Measurements from ENCODE around the gene HECTD4.
"Not testable (repeated sequence)": the region's sequence is repeated elsewhere in the genome, so short reads cannot be mapped to it uniquely, and the experiment has no call there.

The HECTD4 gene

DNA sequence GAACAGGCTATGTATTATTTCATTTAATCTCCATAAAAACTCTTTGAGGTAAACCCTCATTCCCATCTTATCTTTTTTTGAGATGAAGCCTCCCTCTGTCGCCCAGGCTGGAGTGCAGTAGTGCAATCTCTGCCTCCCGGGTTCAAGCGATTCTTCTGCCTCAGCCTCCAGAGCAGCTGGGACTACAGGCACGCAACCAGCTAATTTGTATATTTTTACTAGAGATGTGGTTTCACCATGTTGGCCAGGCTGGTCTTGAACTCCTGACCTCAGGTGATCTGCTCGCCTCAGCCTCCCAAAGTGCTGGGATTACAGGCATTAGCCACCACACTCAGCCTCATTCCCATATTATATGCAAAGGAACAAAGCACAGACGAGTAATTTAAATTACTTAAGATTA, 25.5 kb upstream of the HECTD4 start:
- not testable (repeated sequence) for DNase-seq (ENCODE audit: low read depth)

DNA sequence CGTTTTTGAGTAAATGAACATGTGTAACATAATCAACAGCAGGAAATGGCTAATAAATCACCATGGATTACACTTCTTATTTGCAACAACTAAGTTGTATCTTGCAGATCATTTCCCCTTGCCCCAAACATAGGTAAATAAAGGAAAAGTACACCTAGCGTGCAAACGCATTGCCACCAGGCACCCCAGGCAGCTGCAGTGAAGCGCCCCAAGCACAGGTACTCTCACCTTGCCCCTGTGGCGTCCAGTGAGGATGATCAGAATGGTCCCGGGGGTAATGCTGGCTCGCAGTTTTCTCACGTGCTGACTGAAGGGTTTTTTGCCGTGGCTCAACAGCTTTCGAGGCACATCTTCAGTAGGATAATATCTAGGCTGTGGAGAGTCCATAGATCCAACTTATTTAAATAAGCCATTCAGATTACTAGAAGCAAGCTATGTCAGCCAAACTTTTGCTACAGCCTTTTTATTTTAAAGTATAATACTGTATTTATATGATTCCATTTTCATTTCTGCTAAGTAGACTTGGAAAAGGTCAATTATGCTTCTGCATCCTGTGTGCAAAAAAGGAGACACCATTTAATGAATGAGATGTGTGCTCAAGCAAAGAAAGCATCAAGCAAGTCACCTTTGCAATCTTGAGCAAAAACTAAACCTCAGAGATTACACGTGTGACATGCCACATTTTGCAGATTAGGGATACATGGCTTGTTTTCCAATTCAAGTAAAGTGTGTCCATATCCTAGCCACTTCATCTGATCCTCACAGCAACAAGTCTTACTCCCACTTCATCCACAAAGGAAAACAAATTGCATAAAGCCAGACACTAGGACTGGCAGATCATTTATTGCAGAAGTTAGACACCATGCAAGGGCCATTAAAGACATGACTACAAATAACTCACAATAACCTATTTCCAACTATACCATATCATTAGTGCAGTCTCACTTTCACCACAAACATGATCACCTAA, 24.6 kb upstream of the HECTD4 start:
- DNase-seq (ENCODE audit: low read depth): no peak

DNA sequence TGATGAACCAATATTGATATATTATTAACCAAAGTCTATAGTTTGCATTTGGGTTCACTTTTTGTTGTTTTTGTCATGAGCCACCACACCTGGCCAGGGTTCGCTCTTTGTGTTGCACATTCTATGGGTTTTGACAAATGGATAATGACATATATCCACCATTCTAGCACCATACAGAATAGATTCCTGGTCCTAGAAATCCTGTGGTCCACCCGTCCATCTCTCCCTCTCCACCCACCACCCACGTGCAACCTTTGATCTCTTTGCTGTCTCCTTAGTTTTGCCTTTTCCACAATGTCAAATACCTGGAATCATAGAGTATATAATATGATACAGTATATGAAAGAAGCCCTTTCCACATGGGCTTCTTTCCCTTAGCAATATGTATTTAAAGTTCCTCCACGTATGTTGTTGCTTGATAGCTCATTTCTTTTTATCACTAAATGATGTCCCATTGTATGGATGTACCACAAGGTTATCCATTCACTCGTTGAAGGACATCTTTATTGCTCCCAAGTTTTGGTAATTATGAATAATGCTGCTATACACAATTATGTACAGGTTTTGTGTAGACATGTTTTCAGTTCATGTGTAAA, 19.8 kb upstream of the HECTD4 start:
- no peak for DNase-seq (ENCODE audit: low read depth)

- DNase-seq (ENCODE audit: low read depth): no peak
Measured at GRCh38 chr12:112401054-112401453, 18.8 kb upstream of the HECTD4 start.

DNA sequence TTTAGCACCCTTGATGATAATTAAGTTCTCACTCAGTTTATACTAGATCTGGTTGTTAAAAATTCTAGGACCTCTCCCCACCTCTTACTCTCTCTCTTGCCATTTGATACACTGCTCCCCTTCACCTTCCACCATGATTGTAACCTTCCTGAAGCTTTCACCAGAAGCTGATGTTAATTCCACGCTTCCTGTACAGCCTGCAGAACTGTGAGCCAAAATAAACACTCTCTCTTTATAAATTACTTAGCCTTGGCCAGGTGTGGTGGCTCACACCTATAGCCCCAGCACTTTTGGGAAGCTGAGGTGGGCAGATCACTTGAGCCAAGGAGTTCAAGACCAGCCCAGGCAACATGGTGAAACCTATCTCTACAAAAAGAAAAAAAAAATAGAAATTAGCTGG, 11.1 kb upstream of the HECTD4 start:
- no peak for DNase-seq (ENCODE audit: low read depth)

GRCh38 chr12:112389922-112390654, 7.9 kb upstream of the HECTD4 start:
- DNase-seq (ENCODE audit: low read depth): not testable (repeated sequence)

- DNase-seq (ENCODE audit: low read depth): no peak
Measured at GRCh38 chr12:112389228-112389627, 7.0 kb upstream of the HECTD4 start.

- no peak for DNase-seq (ENCODE audit: low read depth)
Measured at GRCh38 chr12:112386726-112387125, 4.5 kb upstream of the HECTD4 start.

DNA sequence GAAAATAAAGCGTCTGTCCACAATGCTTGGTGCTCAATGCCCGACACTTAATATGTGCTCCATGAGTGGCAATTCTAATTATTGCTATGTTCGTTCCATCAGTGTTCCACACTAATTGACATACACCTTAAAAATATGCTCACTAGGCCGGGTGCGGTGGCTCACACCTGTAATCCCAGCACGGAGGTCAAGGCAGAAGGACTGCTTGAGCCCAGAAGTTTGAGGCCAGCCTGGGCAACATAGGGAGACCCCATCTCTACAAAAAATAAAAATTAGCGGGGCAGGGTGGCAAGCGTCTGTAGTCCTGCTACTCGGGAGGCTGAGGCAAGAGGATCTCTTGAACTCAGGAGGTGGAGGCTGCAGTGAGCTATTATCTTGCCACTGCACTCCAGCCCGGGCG, 635 bp upstream of the HECTD4 start:
- no peak for DNase-seq (ENCODE audit: low read depth)

DNA sequence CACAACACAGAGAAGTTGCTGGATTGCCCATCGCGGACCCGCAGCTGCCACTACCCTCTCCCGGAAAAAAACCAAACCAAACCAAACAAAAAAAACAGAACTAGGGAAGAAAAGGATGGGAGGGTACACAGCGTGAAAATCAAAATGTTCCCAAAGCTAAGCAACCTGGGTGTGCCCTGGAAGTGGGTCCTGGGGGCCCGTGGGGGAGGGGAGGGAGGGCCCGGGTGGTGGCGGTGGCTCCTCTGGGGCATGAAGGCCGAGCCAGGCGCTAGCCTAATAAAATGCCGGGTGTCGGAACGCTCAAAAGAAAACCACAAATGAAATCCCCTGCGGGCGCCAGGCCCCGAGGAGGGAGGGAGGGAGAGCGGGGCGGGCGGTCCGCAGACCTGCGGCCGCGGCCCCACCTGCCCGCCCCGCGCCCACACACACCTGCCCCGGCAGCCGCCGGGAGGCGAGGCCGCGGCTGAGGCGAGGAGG, 787 bp downstream of the HECTD4 start:
- DNase-seq (ENCODE audit: low read depth): no peak

DNA sequence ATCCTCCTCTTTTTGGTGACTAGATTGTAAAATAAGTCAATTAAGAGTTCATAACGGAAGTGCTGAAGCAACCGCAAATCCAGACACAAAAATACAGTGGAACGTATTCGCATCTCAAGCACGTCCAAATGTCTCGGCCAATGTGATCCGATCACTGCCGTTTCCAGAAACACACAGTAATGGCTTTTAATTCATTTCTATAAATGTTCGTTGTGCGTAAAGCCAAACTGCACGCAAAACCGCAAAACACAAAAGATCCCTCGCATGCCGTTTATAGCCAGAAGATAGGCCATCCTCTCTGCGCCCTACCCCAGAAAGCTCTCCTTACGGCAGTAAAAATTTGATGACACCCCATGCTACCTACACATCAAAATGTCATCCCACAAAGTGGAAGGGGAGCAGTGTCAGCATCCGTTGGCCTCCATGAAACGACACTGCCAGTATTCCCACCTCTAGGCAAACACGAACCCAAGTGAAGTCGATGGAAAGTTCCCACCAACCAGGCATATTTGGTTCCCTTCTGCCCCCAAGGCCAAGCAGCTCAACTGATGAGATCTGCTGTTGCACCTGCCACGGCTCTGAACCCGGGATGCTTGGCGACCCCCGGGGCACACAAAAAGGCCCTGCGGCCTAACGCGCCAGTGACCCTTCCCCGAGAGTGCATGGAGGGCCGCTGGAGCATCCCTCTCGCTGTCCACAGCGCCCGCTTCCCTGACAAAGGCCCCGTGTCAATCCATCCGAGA, 1.4 kb downstream of the HECTD4 start:
- no peak for DNase-seq (ENCODE audit: low read depth)

DNA sequence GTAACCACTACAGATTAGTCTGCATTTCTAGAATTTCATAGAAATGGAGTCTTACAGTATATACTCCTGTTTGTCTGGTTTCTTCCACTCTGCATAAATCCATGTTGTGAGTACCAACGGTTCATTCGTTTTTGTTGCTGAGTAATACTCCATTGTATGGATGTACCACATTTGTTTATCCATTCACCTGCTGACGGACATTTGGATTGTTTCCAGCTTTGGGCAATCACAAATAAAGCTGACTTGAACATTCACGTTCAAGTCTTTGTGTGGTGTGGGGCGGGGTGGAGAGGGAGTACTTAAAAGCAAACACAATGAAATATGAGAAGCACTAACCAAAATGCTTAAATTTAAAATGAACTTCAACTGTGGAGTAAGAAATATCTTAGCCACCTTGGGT, 7.1 kb downstream of the HECTD4 start:
- DNase-seq (ENCODE audit: low read depth): no peak

DNA sequence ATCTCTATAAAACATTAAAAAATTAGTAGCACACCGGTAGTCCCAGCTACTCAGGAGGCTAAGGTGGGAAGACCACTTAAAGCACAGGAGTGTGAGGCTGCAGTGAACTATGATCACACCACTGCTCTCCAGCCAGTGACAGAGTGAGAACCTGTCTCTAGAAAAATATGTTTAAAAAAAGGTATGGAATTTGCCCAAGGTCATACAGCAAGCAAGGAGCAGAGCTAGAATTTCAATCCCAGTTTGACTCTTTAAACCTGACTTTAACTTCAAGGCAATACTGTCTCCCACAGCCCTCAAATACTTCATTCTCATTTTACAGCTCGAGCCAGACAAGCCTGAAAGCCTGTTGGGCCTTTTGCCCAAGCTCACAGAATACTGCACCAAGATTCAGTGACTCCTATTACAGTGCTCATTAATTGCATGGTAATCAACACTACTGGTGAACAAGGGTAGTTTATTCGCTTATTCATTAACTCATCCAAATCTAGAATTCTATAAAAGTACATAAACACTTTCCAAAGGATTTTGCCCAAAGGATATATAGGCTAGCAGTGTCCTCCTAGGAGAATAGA, 8.0 kb downstream of the HECTD4 start:
- no peak for DNase-seq (ENCODE audit: low read depth)

- no peak for DNase-seq (ENCODE audit: low read depth)
Measured at GRCh38 chr12:112370868-112371510, 11.2 kb downstream of the HECTD4 start.

DNA sequence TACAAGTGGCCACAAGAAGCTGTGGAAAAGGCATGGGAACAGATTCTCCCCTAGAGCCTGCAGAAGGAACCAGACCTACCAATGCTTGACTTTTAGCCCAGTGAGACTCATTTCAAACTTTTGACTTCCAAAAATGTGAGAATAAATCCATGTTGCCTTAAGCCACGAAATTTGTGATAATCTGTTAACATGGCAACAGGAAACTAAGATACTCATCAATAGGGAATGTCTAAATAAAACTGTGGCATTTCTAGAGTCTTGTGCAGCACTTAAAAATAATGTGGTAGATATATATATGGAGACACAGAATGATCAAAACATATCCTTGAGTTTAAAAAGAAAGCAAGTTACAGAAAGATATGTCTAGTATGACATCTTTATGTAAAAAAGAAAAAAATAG, 12.0 kb downstream of the HECTD4 start:
- no peak for DNase-seq (ENCODE audit: low read depth)

- DNase-seq (ENCODE audit: low read depth): no peak
Measured at GRCh38 chr12:112368856-112369255, 13.4 kb downstream of the HECTD4 start.

DNA sequence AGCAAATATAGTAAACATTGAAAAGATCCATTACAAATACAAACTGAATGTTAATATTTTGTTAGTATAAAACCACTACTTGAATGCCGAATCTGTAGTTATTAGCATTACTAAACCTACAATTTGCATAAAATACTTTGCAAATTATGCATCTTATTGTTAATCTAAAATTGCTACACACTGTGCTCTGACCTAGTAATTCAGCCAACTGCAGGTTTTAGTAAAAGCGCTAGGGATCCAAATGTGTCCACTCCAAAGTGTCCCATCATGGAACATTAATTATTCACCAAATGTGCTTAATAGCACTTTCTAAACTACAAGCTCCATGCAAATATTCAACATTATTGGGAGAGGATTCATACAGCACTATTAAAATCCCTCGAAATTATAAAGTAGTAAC, 14.3 kb downstream of the HECTD4 start:
- no peak for DNase-seq (ENCODE audit: low read depth)

- DNase-seq (ENCODE audit: low read depth): no peak
Measured at GRCh38 chr12:112362310-112362709, 19.9 kb downstream of the HECTD4 start.

DNA sequence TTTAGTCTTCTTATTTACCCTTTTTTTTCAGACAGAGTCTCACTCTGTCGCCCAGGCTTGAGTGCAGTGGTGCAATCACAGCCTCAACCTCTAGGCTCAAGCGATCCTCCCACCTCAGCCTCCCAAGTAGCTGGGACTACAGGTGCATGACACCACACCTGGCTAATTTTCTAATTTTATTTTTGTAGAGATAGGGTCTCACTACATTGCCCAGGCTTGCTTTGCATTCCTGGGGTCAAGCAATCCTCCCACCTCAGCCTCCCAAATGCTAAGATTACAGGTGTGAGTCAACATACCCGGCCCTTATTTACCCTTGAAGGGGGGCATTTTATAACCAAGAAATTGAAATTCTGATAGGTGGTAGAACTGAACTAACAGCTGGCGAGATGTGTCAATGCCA, 21.0 kb downstream of the HECTD4 start:
- DNase-seq (ENCODE audit: low read depth): no peak

DNA sequence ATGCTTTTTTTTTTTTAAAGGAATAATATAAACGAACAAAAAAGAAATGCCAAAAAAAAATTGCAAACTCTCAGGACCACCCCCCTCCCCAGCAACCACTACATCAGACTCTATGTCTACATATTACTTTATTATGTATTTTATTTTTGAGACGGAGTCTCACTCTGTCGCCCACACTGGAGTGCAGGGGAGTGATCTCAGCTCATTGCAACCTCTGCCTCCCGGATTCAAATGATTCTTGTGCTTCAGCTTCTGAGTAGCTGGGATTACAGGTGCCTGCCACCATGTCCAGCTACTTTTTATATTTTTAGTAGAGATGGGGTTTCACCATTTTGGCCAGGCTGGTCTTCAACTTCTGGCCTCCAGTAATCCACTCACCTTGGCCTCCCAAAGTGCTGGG, 22.9 kb downstream of the HECTD4 start:
- DNase-seq (ENCODE audit: low read depth): no peak

DNA sequence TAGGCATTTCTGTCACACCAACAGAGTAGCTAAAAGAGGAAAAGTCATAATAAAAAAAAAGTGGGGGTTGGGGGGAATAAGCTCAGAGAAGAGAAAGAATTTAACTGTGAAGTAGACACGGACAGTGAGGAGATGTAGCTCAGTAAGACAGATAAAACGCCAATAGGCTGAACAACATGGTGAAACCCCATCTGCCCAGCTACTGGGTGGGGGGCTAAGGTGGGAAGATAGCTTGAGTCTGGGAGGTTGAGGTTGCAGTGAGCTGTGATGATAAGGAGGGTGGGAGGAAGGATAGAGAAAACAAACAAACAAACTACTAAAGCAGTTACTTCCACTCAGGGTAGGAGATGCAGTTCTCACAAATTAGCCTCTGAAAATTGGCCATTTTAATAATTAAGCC, 25.0 kb downstream of the HECTD4 start:
- no peak for DNase-seq (ENCODE audit: low read depth)

Data from stimulated activated CD8-positive, alpha-beta memory T cell treated with anti-CD3 and anti-CD28 coated beads, Interleukin-7, amount 100 ng/mL, for 24 hours (primary cell).